Retinal pigment epithelial cell (primary cell): ENCODE results near the gene TSPAN14.

ENCODE experiments used
- DNase-seq: peaks from one replicate; pipeline ENCODE4 v3.0.0-alpha.2; 2010; ENCODE audit warnings: low read depth
- H3K4me3 ChIP-seq: 2 replicates; pipeline ENCODE4 v1.5.1; 2011; ENCODE audit warnings: mild to moderate bottlenecking, low read length, control low read depth, moderate library complexity
- TF ChIP-seq, protein P1 (sequence below): conservative IDR thresholded peaks from 2 replicates; pipeline ENCODE4 v1.5.1; 2011; ENCODE audit warnings: low read depth, low read length, control low read depth, inconsistent platforms

Gene TSPAN14

GRCh38 chr10:80491251-80492102 lies 37.4 kb downstream of the TSPAN14 start:
- no peak overlapping the region for H3K4me3 ChIP-seq
- TF ChIP-seq, protein P1, sequence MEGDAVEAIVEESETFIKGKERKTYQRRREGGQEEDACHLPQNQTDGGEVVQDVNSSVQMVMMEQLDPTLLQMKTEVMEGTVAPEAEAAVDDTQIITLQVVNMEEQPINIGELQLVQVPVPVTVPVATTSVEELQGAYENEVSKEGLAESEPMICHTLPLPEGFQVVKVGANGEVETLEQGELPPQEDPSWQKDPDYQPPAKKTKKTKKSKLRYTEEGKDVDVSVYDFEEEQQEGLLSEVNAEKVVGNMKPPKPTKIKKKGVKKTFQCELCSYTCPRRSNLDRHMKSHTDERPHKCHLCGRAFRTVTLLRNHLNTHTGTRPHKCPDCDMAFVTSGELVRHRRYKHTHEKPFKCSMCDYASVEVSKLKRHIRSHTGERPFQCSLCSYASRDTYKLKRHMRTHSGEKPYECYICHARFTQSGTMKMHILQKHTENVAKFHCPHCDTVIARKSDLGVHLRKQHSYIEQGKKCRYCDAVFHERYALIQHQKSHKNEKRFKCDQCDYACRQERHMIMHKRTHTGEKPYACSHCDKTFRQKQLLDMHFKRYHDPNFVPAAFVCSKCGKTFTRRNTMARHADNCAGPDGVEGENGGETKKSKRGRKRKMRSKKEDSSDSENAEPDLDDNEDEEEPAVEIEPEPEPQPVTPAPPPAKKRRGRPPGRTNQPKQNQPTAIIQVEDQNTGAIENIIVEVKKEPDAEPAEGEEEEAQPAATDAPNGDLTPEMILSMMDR: no peak
- no peak for DNase-seq

DNA sequence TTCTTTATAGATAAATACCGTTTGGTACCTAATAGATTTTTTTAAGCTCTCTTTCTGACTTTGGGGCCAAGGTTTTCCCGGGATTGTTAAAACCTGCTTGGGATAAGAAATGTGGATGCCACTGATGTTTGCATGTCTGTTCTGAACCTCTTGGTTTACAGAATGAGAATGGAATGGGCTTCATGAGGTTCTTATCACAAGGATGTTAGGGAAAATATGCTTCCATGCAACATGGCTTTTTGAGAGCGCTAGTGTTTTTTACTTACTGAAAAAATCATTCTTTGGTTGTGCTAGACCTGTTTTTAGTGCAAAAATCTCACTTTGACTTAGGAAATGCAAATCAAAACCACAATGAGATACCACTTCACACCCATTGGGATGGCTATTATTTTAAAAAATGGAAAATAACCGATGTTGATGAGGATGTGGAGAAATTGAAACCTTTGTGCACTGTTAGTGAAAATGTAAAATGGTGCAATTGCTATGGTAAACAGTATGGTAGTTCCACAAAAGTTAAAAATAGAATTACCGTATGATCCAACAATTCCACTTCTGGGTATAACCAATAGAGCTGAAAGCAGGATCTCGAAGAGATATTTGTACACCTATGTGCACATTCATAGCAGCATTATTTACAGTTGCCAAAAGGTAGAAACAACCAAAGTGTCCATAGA lies 38.9 kb downstream of the TSPAN14 start:
- no peak for DNase-seq
- no peak overlapping the region for H3K4me3 ChIP-seq
- TF ChIP-seq, protein P1: no peak

GRCh38 chr10:80493522-80494051 lies 39.5 kb downstream of the TSPAN14 start:
- H3K4me3 ChIP-seq: no peak overlapping the region
- DNase-seq: no peak
- TF ChIP-seq, protein P1: no peak

DNA sequence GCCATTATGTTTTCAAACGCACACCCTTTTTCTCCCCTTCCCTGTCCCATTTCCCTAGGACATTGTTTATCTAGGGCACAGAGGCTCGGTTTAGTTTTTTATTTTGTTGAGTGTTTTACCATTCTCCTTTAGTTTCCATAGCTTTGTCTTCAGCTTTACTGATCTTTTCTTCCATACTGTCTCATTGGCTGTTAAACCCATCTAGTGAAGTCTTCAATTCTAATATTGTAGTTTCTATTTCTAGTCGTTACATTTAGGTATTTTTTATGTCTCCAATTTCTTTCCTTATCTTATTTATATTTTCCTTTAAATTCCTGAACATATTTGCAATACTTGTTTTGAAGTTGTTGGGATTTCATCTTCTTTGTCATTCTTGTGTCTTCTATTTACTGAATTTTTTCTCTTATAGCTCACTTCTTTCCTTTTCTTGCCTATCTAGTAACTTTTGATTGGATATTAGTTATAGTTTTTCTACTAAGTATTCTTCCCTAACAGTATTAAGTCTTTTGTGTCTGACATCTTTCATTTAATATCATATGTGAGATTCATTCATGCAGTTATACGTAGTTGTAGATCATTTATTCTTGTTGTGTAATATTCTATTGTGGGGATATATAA lies 42.6 kb downstream of the TSPAN14 start:
- TF ChIP-seq, protein P1: no peak
- no peak overlapping the region for H3K4me3 ChIP-seq
- DNase-seq: no peak

GRCh38 chr10:80497187-80498077 lies 43.3 kb downstream of the TSPAN14 start:
- no peak overlapping the region for H3K4me3 ChIP-seq
- no peak for DNase-seq
- TF ChIP-seq, protein P1: no peak

DNA sequence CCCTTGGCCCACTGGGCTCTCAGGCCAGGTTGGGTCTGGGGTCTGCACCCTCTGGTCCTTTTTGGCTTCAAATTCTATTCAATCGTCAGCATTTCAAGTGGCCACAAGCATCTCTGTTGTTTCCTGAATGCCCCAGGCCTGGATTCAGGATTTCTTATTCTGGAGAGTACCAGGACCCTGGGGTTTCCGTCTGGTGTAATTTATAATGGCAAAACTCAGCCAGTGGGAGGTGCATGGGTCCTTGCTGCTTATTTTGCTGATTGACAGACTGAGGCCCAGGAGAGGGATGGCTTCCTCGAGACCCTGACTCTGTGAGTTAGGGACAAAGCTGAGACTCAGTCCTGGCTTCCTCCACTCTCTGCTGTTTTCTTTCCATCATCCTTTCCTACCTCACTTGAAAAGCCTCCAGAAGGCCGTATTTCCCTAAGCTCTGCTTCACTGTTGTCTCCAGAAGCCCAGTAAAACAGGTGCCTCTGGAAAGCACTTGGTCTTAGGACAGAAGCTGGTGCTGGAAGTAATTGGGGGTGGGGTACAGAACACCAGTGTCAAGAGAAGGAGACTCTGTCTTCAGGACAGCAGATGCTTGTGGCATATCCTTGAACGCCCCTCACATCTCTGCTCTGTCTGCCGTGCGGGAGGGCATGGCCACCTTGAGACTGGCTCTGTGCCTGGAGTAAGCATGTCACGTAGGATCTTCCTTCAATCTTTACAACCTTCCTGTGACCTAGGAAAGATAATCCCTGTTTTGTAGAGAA lies 44.1 kb downstream of the TSPAN14 start:
- no peak for DNase-seq

More for the DNA sequence above, 44.1 kb downstream of the TSPAN14 start:
- TF ChIP-seq, protein P1: no peak
- no peak overlapping the region for H3K4me3 ChIP-seq
